ENCODE results near the gene CLEC2D.
A peak's percentile ranks its signal among the peaks of the same experiment; 100 is the strongest.
"Not testable (repeated sequence)": the region's sequence is repeated elsewhere in the genome, so short reads cannot be mapped to it uniquely, and the experiment has no call there.

The CLEC2D gene

DNA sequence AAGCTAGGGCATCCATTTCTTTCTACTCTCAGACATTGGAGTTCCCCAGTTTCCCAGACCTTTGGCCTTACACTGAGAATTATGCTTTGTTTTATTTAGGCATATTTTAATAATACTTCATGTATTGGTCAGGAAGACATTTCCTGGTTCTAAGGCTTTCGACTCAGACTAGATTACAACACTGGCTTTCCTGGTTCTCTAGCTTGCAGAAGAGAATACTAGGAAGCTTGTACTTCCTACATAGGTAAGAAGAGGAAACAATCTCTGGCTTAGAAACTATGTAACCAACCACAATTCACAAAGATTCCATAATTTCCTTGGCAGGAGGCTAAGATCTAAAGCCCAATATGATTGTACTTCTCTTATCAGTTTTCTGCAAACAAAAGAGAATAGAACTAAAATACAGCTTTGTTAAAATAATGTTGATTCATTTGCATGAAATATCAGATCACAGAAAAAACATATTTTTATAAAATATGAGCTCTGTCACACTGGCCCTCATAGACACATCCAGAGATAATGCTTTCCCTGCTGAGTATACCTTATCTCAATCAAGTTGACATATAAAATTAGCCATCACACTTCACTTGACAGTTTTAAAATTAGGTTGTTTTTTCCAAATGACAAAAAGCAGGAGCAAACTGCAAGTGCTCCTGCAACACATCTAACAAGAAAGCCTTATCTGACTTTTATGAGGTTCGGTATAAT, 30.5 kb downstream of the CLEC2D start:
- no peak for DNase-seq (ENCODE audit: low read depth in 2 of 2)

- no peak for DNase-seq (ENCODE audit: low read depth in 2 of 2)
These were observed 31.1 kb downstream of the CLEC2D start for GRCh38 chr12:9700606-9700956.

DNA sequence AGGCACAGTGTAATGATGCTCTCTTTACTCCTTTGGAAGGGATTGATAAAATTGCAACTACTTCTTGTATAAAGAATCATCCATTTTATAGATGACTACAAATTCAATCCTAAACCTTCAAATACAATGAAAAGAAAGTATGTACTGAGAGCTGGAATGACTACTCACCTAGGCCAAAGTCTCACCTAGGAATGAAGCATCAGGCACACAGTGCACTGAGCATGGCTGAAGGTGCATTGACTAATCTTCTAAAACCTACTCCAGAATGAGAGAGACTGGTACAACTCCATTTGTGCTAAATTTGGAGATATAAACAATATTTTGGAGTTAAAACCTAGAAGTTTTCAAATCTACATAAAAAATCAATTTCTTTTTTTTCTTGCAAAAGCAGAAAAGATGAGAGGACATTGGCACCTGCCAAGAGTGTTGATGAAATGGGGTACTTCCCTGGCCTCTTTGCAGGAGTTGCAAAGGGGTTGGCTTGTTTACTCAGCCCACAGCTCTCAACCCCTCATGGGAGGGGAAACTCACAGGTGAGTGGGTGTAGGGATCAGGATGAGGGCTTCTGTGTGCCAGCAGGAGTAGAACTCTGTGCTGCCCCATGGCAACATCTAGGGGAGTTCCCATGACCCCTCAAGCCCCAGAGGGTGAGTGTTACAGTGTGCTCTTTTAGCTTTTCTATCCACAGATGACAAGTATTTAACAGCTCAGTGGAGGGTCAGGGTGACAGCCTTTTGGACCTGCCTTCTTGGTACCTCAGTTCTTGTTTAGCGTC, 32.1 kb downstream of the CLEC2D start:
- DNase-seq (ENCODE audit: low read depth in 2 of 2): no peak

DNA sequence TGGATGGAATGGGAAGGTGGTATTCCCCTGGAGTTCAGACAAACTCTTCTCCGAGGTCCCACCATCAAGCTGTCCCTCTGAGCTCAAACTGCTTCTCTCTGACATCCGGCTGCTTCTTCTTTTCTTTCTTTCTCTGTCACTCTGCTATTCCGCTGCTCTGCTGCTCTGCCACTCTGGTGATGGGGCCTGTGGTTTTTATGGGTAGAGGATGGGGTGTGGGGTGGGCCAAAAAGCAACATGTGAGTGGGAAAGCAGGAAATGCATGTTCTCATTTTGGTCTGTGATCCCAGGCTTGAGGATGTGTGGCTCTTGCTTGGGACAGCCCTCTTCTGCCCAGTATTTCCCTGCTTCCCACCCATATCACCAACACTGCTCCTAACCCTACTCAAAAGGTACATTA, 32.7 kb downstream of the CLEC2D start:
- no peak for DNase-seq (ENCODE audit: low read depth in 2 of 2)

DNA sequence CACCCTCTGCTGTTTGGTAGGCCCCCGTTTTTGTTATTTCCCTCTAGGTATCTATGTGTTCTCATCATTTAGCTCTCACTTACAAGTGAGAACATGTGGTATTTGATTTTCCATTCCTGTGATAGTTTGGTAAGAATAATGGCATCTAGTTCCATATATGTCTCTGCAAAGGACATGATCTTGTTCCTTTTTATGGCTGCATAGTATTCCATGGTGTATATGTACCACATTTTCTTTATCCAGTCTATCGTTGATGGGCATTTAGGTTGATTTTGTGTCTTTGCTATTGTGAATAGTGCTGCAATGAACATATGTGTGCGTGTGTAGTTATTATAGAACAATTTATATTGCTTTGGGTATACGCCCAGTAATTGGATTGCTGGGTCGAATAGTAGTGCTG, 35.0 kb downstream of the CLEC2D start:
- not testable (repeated sequence) for DNase-seq (ENCODE audit: low read depth in 2 of 2)

DNA sequence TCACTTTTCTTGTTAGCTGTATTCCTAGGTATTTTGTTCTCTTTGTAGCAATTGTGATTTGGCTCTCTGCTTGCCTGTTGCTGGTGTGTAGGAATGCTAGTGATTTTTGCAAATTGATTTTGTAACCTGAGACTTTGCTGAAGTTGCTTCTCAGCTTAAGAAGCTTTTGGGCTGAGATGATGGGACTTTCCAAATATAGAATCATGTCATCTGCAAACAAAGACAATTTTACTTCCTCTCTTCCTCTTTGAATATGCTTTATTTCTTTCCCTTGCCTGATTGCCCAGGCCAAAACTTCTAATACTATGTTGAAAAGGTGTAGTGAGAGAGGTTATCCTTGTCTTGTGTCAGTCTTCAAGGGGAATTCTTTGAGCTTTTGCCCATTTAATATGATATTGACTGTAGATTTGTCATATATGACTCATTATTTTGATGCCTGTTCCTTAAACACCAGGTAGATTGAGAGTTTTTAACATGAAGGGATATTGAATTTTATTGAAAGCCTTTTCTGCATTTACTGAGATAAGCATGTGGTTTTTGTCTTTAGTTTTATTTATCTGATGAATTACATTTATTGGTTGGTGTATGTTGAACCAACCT, 36.7 kb downstream of the CLEC2D start:
- DNase-seq (ENCODE audit: low read depth in 2 of 2): no peak

- no peak for DNase-seq (ENCODE audit: low read depth in 2 of 2)
These were observed 37.8 kb downstream of the CLEC2D start for GRCh38 chr12:9707356-9707755.

DNA sequence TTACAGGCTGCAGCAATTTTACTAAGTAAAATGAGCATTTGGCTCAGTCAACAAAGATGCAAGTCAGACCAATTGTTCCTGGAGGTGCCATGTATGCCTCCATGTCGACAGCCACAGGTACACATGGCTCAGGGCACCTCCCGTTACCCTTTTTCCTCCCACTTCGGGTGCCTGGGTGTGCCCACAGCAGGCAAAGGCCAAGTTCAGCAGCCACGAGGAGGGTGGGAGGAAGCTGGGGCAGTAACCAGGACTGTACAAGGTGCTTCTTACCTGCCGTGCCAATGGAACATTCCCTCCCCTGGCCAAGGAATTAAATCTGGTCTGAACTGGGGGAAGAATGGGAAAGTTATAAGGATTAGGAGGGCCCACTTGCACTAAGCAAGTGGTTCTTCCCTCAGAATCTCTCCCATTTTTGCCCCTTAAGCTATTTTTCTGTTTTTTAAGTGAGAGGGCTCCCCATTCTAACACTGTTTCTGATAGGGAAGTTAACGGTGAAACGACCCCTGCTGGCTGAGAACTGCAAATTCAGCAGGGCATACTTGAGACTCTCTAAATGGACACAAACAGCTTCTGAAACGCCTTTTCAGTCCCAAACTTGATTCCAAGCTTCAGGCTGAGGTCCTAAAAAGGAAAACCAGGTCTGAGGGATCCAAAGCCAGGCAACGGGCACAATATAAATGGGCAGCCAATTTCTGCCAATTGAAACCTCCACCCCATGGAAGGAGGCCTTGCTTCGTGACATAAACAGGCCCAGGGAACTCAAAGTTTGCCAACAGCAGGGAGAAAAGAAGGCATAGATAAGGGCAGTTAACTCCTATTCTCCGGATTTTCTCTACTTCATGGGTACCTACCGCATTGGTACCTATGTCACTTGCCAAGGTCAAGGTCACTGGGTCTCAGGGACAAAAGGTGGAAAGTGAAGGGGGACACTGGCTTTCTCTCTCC, 38.6 kb downstream of the CLEC2D start:
- DNase-seq (ENCODE audit: low read depth in 2 of 2): peak; percentile 22 to 30

- no peak for DNase-seq (ENCODE audit: low read depth in 2 of 2)
These were observed 39.3 kb downstream of the CLEC2D start for GRCh38 chr12:9708853-9709252.

- DNase-seq (ENCODE audit: low read depth in 2 of 2): no peak
These were observed 41.3 kb downstream of the CLEC2D start for GRCh38 chr12:9710584-9711375.

DNA sequence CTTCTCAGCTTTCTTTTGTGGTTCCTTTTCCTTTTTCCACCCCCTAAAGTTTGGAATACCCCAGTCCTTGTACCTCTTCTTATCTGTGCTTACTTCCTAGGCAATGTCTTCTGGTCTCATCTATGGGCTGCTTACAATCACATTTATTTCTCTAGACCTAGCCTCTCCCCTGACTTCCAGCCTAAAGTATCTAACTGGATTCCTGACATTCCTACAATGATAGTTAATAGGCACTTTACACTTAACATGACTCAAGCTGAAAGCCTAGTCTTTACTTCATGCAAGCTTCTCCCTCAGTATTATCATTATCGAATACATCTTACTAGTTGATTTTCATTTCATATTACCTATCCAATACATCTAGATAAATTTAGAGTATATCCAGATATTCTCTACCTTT, 42.2 kb downstream of the CLEC2D start:
- no peak for DNase-seq (ENCODE audit: low read depth in 2 of 2)

DNA sequence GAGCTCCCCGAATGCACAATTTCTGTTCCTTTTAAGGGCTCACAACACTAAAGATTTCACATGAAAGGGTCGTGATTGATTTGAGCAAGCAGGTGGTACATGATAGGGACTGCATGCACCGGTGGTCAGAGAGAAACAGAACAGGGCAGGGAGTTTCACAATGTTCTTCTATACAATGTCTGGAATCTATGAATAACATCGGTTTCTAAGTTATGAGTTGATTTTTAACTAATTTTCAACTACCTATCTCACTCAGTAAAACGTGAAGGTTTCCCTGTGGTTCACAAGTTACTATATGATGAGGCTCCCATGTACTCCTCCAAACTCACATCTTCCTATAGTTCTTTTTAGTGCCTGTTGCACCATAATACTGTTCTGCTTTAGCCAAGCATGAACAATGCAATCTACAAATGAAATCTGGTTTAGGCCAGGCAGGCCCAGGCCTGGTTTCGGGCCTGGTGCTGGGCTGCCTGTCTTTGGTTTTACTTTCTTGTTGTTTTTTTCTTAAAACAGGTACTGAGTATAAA, 43.6 kb downstream of the CLEC2D start:
- not testable (repeated sequence) for DNase-seq (ENCODE audit: low read depth in 2 of 2)

GRCh38 chr12:9717070-9717925, 47.8 kb downstream of the CLEC2D start:
- DNase-seq (ENCODE audit: low read depth in 2 of 2): no peak

DNA sequence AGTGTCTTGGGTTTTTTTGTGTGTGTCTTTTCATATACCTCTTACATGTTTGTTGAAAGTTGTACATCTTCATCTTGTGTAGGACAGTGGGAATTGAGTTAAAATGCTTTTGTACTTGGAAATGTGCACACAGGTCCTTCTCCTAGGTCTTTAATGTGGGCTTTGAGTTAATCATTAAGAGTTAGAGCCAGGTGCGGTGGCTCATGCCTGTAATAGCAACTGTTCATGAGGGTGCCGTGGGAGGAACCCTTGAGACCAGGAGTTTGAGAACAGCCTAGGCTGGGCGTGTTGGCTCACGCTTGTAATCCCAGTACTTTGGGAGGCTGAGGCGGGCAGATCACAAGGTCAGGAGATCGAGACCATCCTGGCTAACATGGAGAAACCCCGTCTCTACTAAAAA, 49.5 kb downstream of the CLEC2D start:
- DNase-seq (ENCODE audit: low read depth in 2 of 2): no peak

GRCh38 chr12:9719790-9720189, 50.3 kb downstream of the CLEC2D start:
- DNase-seq (ENCODE audit: low read depth in 2 of 2): no peak

GRCh38 chr12:9721394-9722092, 52.0 kb downstream of the CLEC2D start:
- no peak for DNase-seq (ENCODE audit: low read depth in 2 of 2)

- DNase-seq (ENCODE audit: low read depth in 2 of 2): no peak
These were observed 54.5 kb downstream of the CLEC2D start for GRCh38 chr12:9724023-9724422.

DNA sequence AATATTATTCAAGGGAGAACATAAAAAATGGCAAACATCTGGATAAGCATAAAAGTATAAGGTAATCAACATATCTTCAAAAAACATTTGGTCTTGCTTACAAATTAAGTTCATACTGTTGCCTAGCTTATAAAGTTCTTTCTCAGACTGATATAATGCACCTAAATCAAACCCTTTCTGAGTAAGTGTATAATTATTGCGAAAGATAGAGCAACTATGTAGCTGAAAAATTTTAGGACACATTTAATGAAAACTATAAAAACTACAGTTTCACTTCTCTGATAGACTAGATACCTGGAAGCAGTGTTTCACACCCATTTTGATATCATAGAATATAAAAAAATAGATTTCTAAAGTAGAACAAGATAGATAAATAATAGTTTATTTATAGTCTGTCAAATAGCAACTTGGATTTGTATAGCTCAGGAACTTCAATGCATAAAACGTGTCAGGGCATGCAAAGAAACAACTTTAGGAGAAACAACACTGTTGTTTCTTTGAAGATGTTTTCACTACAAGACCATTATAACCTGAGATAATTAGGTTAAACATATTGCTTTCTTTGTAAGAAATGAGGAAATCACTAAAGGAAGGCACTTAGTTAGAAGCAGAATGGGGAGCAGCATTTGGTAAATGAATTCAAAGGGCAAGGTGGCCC, 55.8 kb downstream of the CLEC2D start:
- no peak for DNase-seq (ENCODE audit: low read depth in 2 of 2)

- DNase-seq (ENCODE audit: low read depth in 2 of 2): no peak
These were observed 58.3 kb downstream of the CLEC2D start for GRCh38 chr12:9727813-9728212.

Data from stimulated activated CD4-positive, alpha-beta T cell treated with anti-CD3 and anti-CD28 coated beads, Interleukin-1b, Interleukin-23, amount 100 ng/mL, for 1 hour (primary cell).